HCT116 (cell line): Measurements from ENCODE around the gene MTHFSD. TPM values are rescaled to one million over a fixed set of nuclear protein-coding genes. Genes with fewer than 3 reads are reported as not detected.
A peak's percentile ranks its signal among the peaks of the same experiment; 100 is the strongest.

Source experiments
- ATAC-seq: fragments of 200-7000 bp; cut with Tn5 transposase; 2 replicates; pipeline ENCODE4 v1.9.1; 2020; ENCODE audit warnings: mild to moderate bottlenecking, moderate library complexity
- BruUV-seq: library from RNA; stranded (reverse); fragments of 400-500 nt; replicated peaks from 2 replicates; lab custom pipeline; 2021; lab: Mats Ljungman, UMichigan
- CTCF ChIA-PET: fragments of 300-600 bp; sonication (Branson Sonifier 250); formaldehyde crosslinking; loops from one replicate; lab custom pipeline; 2021; ENCODE audit warnings: antibody characterized with exemption; lab: Charles Lee
- POLR2A ChIA-PET: fragments of 300-600, 350-600 bp; sonication (Branson Sonifier 250); formaldehyde crosslinking; loops from one replicate; lab custom pipeline; 2021; ENCODE audit warnings: antibody characterized with exemption; lab: Charles Lee
- RAD21 ChIA-PET, 2 experiments: fragments of 300-600 bp; sonication (Branson Sonifier 250); formaldehyde crosslinking; loops; one replicate each; lab custom pipeline; 2023; ENCODE audit warnings: low total read pairs in 2 of 2; ENCODE audit not compliant: uncharacterized antibody in 2 of 2, unreplicated experiment in 2 of 2, low non-redundant PET in 1 of 2; lab: Charles Lee
- DNase-seq: peaks from one replicate; pipeline ENCODE4 v3.0.0-alpha.2; 2010; ENCODE audit warnings: low read depth, low spot score
- H2AFZ ChIP-seq: fragments of 200-600 bp; shearing (Covaris generic), sonication (generic); 2 replicates; pipeline ENCODE4 v1.6.1; 2017; ENCODE audit warnings: low read depth, mixed run types, mixed read lengths, antibody characterized with exemption, low read length; ENCODE audit not compliant: poor library complexity, severe bottlenecking
- H3K27ac ChIP-seq: 2 replicates; pipeline ENCODE4 v1.5.1; 2012; ENCODE audit warnings: low read depth, low read length
- H3K27me3 ChIP-seq: fragments of 200-600 bp; sonication (generic); 2 replicates; pipeline ENCODE4 v1.6.1; 2016; ENCODE audit warnings: mixed run types, low read length, mixed read lengths; ENCODE audit not compliant: insufficient read depth
- H3K36me3 ChIP-seq, 2 experiments: fragments of 200-500 bp in 1 of 2; fragments of 200-600 bp in 1 of 2; sonication (Bioruptor generic) in 1 of 2; sonication (generic) in 1 of 2; 2 replicates each; pipeline versions ENCODE4 v1.5.1 to v1.6.1; 2014 to 2016; ENCODE audit warnings: low read length in 2 of 2, inconsistent platforms in 1 of 2, mixed read lengths in 1 of 2, mixed run types in 1 of 2; ENCODE audit not compliant: insufficient read depth in 2 of 2, control insufficient read depth in 1 of 2
- H3K4me1 ChIP-seq, 2 experiments: fragments of 200-600 bp in 1 of 2; sonication (generic) in 1 of 2; 2 replicates each; pipeline versions ENCODE4 v1.5.1 to v1.6.1; 2012 to 2017; ENCODE audit warnings: low read length in 2 of 2, inconsistent platforms in 1 of 2, mild to moderate bottlenecking in 1 of 2, mixed read lengths in 1 of 2, mixed run types in 1 of 2, moderate library complexity in 1 of 2; ENCODE audit not compliant: insufficient read depth in 2 of 2, control insufficient read depth in 1 of 2
- H3K4me2 ChIP-seq: fragments of 200-600 bp; sonication (generic); 2 replicates; pipeline ENCODE4 v1.6.1; 2017; ENCODE audit warnings: mixed run types, low read length, mixed read lengths
- H3K4me3 ChIP-seq, 2 experiments: fragments of 200-600 bp in 1 of 2; sonication (generic) in 1 of 2; replicated peaks in 1 of 2; 2 replicates each; pipeline ENCODE4 v1.5.1; 2011 to 2016; ENCODE audit warnings: low read length in 2 of 2, control low read depth in 1 of 2, low read depth in 1 of 2, mild to moderate bottlenecking in 1 of 2, mixed read lengths in 1 of 2, mixed run types in 1 of 2
- H3K79me2 ChIP-seq: fragments of 200-600 bp; sonication (generic); 2 replicates; pipeline ENCODE4 v1.6.1; 2017; ENCODE audit warnings: mild to moderate bottlenecking, mixed run types, low read length, moderate library complexity, mixed read lengths; ENCODE audit not compliant: insufficient read depth
- H3K9ac ChIP-seq: fragments of 200-600 bp; sonication (generic); 2 replicates; pipeline ENCODE4 v1.6.1; 2016; ENCODE audit warnings: low read length, mixed read lengths
- H3K9me2 ChIP-seq: fragments of 200-600 bp; sonication (generic), shearing (Covaris generic); 2 replicates; pipeline ENCODE4 v1.6.1; 2017; ENCODE audit warnings: mixed run types, mild to moderate bottlenecking, moderate library complexity; ENCODE audit not compliant: insufficient read depth
- H3K9me3 ChIP-seq, 2 experiments: fragments of 200-500 bp in 1 of 2; fragments of 200-600 bp in 1 of 2; sonication (Bioruptor generic) in 1 of 2; sonication (generic) in 1 of 2; 2 replicates each; pipeline ENCODE4 v1.6.1; 2014 to 2017; ENCODE audit warnings: low read length in 2 of 2, mixed read lengths in 2 of 2, inconsistent platforms in 1 of 2, low read depth in 1 of 2, mild to moderate bottlenecking in 1 of 2, mixed run types in 1 of 2, moderate library complexity in 1 of 2; ENCODE audit not compliant: control insufficient read depth in 1 of 2, insufficient read depth in 1 of 2
- H4K20me1 ChIP-seq: fragments of 200-600 bp; sonication (generic), shearing (Covaris generic); 2 replicates; pipeline ENCODE4 v1.6.1; 2017; ENCODE audit warnings: mixed run types, mild to moderate bottlenecking, moderate library complexity; ENCODE audit not compliant: insufficient read depth
- RAD21 ChIP-seq: IDR thresholded peaks from 2 replicates; pipeline ENCODE4 v1.6.1; 2012; ENCODE audit warnings: low read depth, mild to moderate bottlenecking
- SP1 ChIP-seq: IDR thresholded peaks from 2 replicates; pipeline ENCODE4 v1.6.1; 2012; ENCODE audit warnings: low read depth
- SRF ChIP-seq: IDR thresholded peaks from 2 replicates; pipeline ENCODE4 v1.6.1; 2012; ENCODE audit warnings: low read depth
- intact Hi-C: fragments of 100-400 bp; cut with micrococcal nuclease; formaldehyde crosslinking; loops from 2 replicates; pipeline ENCODE4 v1.10.0; 2022
- total RNA-seq: library from RNA; stranded (reverse); gene quantifications from one replicate; pipeline ENCODE4 v1.2.1, GENCODE V29; 2021; ENCODE audit not compliant: unreplicated experiment
- TF ChIP-seq, protein P1 (sequence below), 3 experiments: fragments of 200-600 bp in 1 of 3; sonication (generic) in 1 of 3; IDR thresholded peaks in 2 of 3; conservative IDR thresholded peaks in 1 of 3; 2 replicates each; pipeline ENCODE4 v1.5.1; 2012 to 2017; ENCODE audit warnings: low read depth in 2 of 3, low read length in 2 of 3, antibody characterized with exemption in 1 of 3, borderline replicate concordance in 1 of 3, control low read depth in 1 of 3, mild to moderate bottlenecking in 1 of 3, mixed read lengths in 1 of 3, mixed run types in 1 of 3, moderate library complexity in 1 of 3; ENCODE audit not compliant: insufficient read depth in 1 of 3
- TF ChIP-seq, protein P2 (sequence below): IDR thresholded peaks from 2 replicates; pipeline ENCODE4 v1.6.1; 2012; ENCODE audit warnings: low read depth

Gene MTHFSD
- total RNA-seq, 1 experiment from 2014 or later: 33.1 TPM

DNA sequence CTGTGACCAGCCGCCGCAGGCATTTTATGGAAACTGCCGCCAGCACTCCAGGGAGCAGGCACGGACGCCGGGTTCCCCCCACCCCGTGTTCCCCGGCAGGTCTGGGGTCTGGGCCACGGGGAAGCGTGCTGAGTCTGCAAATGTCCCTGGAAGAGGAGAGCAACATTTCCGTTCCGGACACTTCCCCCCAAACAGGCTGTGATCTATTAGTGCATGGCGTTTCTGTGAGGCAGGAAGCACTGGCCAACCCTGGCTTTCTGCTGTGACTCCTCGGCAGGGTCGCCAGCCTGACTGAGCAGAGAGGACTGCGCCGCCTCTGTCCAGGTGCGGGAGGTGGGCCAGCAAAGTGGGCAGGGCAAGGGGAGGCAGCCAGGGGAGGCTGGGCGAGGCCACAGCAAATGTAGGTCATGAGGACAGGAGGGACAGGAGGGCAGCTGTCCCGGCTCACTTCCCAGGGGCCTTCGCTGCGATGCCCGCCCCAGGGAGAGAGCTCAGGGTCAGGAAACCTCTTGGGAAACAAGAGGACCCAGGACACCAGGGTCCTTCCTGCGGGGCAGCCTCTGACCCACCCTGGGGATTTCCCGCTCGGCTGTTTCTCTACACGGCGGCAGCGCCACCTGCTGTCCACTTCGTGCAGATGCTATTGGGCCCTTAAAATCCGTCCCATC, 35.3 kb downstream of the MTHFSD start:
- TF ChIP-seq SRF (no peak), SP1 (no peak), RAD21 (peak; percentile 95)
- TF ChIP-seq, protein P1, sequence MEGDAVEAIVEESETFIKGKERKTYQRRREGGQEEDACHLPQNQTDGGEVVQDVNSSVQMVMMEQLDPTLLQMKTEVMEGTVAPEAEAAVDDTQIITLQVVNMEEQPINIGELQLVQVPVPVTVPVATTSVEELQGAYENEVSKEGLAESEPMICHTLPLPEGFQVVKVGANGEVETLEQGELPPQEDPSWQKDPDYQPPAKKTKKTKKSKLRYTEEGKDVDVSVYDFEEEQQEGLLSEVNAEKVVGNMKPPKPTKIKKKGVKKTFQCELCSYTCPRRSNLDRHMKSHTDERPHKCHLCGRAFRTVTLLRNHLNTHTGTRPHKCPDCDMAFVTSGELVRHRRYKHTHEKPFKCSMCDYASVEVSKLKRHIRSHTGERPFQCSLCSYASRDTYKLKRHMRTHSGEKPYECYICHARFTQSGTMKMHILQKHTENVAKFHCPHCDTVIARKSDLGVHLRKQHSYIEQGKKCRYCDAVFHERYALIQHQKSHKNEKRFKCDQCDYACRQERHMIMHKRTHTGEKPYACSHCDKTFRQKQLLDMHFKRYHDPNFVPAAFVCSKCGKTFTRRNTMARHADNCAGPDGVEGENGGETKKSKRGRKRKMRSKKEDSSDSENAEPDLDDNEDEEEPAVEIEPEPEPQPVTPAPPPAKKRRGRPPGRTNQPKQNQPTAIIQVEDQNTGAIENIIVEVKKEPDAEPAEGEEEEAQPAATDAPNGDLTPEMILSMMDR (IDR thresholded peaks at IDR 0.05 in 2 of 3, conservative IDR thresholded peaks at IDR 0.05 in 1 of 3; ENCODE audit: borderline replicate concordance in 1 of 3, insufficient read depth in 1 of 3, low read depth in 2 of 3, low read length in 2 of 3): peak; percentile 95 to 97 (median 97)
- TF ChIP-seq, protein P2, sequence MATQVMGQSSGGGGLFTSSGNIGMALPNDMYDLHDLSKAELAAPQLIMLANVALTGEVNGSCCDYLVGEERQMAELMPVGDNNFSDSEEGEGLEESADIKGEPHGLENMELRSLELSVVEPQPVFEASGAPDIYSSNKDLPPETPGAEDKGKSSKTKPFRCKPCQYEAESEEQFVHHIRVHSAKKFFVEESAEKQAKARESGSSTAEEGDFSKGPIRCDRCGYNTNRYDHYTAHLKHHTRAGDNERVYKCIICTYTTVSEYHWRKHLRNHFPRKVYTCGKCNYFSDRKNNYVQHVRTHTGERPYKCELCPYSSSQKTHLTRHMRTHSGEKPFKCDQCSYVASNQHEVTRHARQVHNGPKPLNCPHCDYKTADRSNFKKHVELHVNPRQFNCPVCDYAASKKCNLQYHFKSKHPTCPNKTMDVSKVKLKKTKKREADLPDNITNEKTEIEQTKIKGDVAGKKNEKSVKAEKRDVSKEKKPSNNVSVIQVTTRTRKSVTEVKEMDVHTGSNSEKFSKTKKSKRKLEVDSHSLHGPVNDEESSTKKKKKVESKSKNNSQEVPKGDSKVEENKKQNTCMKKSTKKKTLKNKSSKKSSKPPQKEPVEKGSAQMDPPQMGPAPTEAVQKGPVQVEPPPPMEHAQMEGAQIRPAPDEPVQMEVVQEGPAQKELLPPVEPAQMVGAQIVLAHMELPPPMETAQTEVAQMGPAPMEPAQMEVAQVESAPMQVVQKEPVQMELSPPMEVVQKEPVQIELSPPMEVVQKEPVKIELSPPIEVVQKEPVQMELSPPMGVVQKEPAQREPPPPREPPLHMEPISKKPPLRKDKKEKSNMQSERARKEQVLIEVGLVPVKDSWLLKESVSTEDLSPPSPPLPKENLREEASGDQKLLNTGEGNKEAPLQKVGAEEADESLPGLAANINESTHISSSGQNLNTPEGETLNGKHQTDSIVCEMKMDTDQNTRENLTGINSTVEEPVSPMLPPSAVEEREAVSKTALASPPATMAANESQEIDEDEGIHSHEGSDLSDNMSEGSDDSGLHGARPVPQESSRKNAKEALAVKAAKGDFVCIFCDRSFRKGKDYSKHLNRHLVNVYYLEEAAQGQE: no peak
- H3K36me3 ChIP-seq: no peaks in the 10 kb centered on the region
- peaks cover 4 to 13% of the 10 kb centered on the region in 2 experiments; a peak in 3 of 4 replicates for H3K4me1 ChIP-seq
- ChIA-PET POLR2A (no interaction called here), RAD21 (interaction anchor here in 1 of 2 experiments (0.9 to 1.3 kb wide), 2 partner anchors 267 to 698 kb away, joined by 3 to 4 read pairs; no protein-coding TSS in a partner anchor), CTCF (interaction anchor here (1.1 to 2.2 kb wide), 4 partner anchors 267 to 699 kb away, joined by 3 to 14 read pairs (median 8); no protein-coding TSS in a partner anchor)
- DNase-seq (peak; percentile 63), ATAC-seq (peak; percentile 79)
- no peaks in the 10 kb centered on the region for H3K79me2 ChIP-seq
- no TSS peak for BruUV-seq
- peak overlapping the region in 1 of 2 experiments; percentile 8; a peak in 1 of 4 replicates for H3K4me3 ChIP-seq
- H3K4me2 ChIP-seq: peak overlapping the region; percentile 59
- no peak overlapping the region; the same call in 1 of the 2 replicates for H3K27ac ChIP-seq
- no peaks in the 10 kb centered on the region for H3K9me3 ChIP-seq
- no peaks in the 10 kb centered on the region for H4K20me1 ChIP-seq
- H2AFZ ChIP-seq: no peak overlapping the region
- no peak overlapping the region for H3K9ac ChIP-seq
- H3K9me2 ChIP-seq: no peaks in the 10 kb centered on the region
- intact Hi-C loops: loop anchor here (1.0 to 2.0 kb wide), 3 partner anchors 361 to 475 kb away; no protein-coding TSS in a partner anchor
- H3K27me3 ChIP-seq: no peaks in the 10 kb centered on the region
